Gastrocnemius medialis (tissue), 4 donors: ENCODE results near the gene CCDC74A. TPM values are rescaled to one million over a fixed set of nuclear protein-coding genes. Genes with fewer than 3 reads are reported as not detected.
"Not testable (repeated sequence)": the region's sequence is repeated elsewhere in the genome, so short reads cannot be mapped to it uniquely, and the experiment has no call there.

Experiments used
- ATAC-seq, 2 donors: fragments of 150-250 bp; one replicate each; pipeline ENCODE4 v1.9.1; 2016
- DNase-seq, 2 donors: peaks; one replicate each; pipeline ENCODE4 v3.0.0-alpha.2; 2019
- H3K27ac ChIP-seq, 4 donors: fragments of 200-600 bp; sonication (generic); 1 replicate in 1 of 4; 2 replicates in 3 of 4; pipeline ENCODE4 v1.5.1; 2016 to 2018; ENCODE audit warnings: mild to moderate bottlenecking in 2 of 4, moderate library complexity in 1 of 4
- H3K27me3 ChIP-seq, 3 donors: fragments of 200-600 bp; sonication (generic) in 2 of 3; 1 replicate in 1 of 3; 2 replicates in 2 of 3; pipeline versions ENCODE4 v1.5.1 to v1.6.0; 2016 to 2019; ENCODE audit warnings: mild to moderate bottlenecking in 1 of 3, moderate library complexity in 1 of 3
- H3K36me3 ChIP-seq, 2 donors: fragments of 200-600 bp; sonication (generic) in 1 of 2; one replicate each; pipeline ENCODE4 v1.5.1; 2017 to 2018
- H3K4me1 ChIP-seq, 2 donors: fragments of 200-600 bp; sonication (generic) in 1 of 2; one replicate each; pipeline ENCODE4 v1.5.1; 2016 to 2017; ENCODE audit warnings: mild to moderate bottlenecking in 2 of 2
- H3K4me3 ChIP-seq, 4 donors: fragments of 200-600 bp; sonication (generic) in 3 of 4; 1 replicate in 1 of 4; 2 replicates in 3 of 4; pipeline ENCODE4 v1.5.1; 2016 to 2019; ENCODE audit warnings: mild to moderate bottlenecking in 2 of 4
- H3K9me3 ChIP-seq, 3 donors: fragments of 200-600 bp; sonication (generic) in 2 of 3; 1 replicate in 1 of 3; 2 replicates in 2 of 3; pipeline ENCODE4 v1.5.1; 2016 to 2019
- in situ Hi-C, 4 donors: fragments of 200-750 bp; cut with MboI; loops; one replicate each; pipeline versions ENCODE4 v1.15.0 to v1.8.0; 2017; ENCODE audit warnings: low sequenced_read_pairs in 4 of 4
- intact Hi-C: fragments of 100-400 bp; cut with DNase I; formaldehyde crosslinking; loops from one replicate; pipeline ENCODE4 v1.15.1; 2023; ENCODE audit warnings: low total_unique reads
- total RNA-seq, 4 donors: library from RNA; depleted of rRNA; stranded (reverse); fragments of >200 nt; gene quantifications; one replicate each; pipeline versions ENCODE4 v1.1.0 to v1.2.3, GENCODE V29; 2016

The CCDC74A gene
- under 1 TPM in 3 of 4 donors, not detected in 1; 0.24 to 0.46 (median 0.36) TPM for total RNA-seq

- H3K4me1 ChIP-seq, intact Hi-C loops, H3K9me3 ChIP-seq, H3K27ac ChIP-seq, in situ Hi-C loops, H3K27me3 ChIP-seq, H3K36me3 ChIP-seq: not testable (repeated sequence)
- DNase-seq (peak in 1 of 2 donors; percentile 38), ATAC-seq (peak; percentile 55 to 66)
- peak within 1 kb of the TSS; percentile 28 to 41 (median 36) for H3K4me3 ChIP-seq
Measured at GRCh38 chr2:131527131-131528001, at the start of gene CCDC74A. Gene CCDC74A, plus strand, starts transcription at chr2:131527888. Its CDS starts 83 bp downstream, at chr2:131527971.

DNA sequence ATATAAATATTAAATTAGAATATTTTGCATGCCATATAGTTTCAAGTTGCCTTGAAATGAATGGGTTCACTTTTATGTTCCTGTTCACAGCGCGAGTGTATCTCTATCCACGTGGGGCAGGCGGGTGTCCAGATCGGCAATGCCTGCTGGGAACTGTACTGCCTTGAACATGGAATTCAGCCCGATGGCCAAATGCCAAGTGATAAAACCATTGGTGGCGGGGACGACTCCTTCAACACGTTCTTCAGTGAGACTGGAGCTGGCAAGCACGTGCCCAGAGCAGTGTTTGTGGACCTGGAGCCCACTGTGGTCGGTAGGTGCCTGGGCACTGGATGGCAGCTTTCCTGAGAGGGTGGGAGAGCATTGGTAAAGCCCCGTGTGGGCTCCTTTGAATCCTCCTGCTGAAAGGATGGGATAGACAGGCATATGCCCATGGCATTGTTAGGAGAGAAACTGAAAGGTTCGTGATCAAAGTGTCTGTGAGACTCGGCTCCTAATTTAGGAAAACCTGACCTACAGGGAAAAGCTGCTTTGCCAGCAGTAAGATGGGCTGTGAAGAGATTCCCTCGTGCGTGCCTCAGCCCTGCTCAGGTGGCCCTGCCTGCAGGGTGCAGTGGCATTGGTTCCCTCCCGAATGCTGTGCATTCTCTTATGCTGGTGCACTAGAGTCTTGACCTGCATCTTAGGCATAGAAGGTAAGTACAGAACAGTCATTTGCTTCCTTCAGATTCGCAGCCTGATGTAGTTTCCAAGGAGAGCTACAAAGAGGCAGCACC lies 49.4 kb upstream of the CCDC74A start:
- H3K4me3 ChIP-seq, H3K27me3 ChIP-seq, in situ Hi-C loops, ATAC-seq, DNase-seq, H3K36me3 ChIP-seq, H3K27ac ChIP-seq, H3K4me1 ChIP-seq, intact Hi-C loops, H3K9me3 ChIP-seq: not testable (repeated sequence)

DNA sequence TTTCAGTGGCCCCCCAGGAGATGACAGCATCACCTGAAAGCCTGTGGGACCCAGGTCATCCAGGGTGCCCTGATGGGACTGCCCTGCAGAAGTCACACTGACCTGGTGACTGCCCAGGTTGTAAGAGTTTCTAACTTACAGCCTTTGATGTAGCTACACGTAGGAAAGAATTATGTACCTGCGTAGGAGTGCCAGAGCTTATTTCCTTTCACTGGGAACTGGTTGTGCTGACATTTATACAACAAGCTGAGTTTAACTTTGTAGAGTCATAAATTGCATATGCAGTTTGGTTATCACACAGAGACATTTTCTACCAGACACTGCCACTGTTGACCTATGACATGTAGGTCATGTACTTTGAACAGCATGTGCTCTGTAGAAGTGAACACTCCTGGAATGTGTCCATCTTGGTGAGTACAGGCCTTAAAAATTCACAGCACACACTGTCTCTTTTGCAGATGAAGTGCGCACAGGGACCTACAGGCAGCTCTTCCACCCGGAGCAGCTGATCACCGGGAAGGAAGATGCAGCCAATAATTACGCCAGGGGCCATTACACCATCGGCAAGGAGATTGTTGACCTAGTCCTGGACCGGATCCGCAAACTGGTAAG lies 48.7 kb upstream of the CCDC74A start:
- H3K27ac ChIP-seq, H3K4me1 ChIP-seq, DNase-seq, H3K9me3 ChIP-seq, H3K4me3 ChIP-seq, H3K27me3 ChIP-seq, H3K36me3 ChIP-seq, ATAC-seq, in situ Hi-C loops, intact Hi-C loops: not testable (repeated sequence)

GRCh38 chr2:131480351-131480750 lies 47.3 kb upstream of the CCDC74A start:
- H3K4me1 ChIP-seq, H3K27me3 ChIP-seq, ATAC-seq, in situ Hi-C loops, H3K27ac ChIP-seq, DNase-seq, H3K36me3 ChIP-seq, intact Hi-C loops, H3K9me3 ChIP-seq, H3K4me3 ChIP-seq: not testable (repeated sequence)

DNA sequence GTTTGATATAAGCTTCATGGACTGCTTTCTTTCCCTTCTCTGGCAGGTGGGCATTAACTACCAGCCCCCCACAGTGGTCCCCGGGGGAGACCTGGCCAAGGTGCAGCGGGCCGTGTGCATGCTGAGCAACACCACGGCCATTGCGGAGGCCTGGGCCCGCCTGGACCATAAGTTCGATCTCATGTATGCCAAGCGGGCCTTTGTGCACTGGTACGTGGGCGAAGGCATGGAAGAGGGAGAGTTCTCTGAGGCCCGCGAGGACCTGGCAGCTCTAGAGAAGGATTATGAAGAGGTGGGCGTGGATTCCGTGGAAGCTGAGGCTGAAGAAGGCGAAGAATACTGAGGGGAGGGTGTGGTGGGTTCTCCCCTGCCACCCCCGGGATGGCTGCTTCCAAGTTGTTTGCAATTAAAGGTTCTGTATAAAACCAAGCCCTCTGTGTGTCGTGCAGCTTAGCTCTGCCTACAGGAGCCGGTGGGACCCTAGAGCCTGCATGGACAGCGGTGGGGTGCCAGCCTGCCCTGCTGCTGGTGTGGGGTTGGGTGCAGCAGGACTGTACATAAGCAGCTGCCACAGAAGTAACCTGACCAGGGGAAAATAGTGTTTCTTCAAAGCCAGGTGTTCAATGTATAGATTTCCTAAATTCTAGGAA lies 45.1 kb upstream of the CCDC74A start:
- H3K9me3 ChIP-seq, DNase-seq, H3K4me1 ChIP-seq, intact Hi-C loops, H3K27ac ChIP-seq, ATAC-seq, H3K36me3 ChIP-seq, in situ Hi-C loops, H3K27me3 ChIP-seq, H3K4me3 ChIP-seq: not testable (repeated sequence)

GRCh38 chr2:131483981-131484820 lies 43.5 kb upstream of the CCDC74A start:
- H3K27me3 ChIP-seq, intact Hi-C loops, H3K9me3 ChIP-seq, H3K36me3 ChIP-seq, H3K27ac ChIP-seq, DNase-seq, in situ Hi-C loops, H3K4me3 ChIP-seq, H3K4me1 ChIP-seq, ATAC-seq: not testable (repeated sequence)

GRCh38 chr2:131484906-131485460 lies 42.7 kb upstream of the CCDC74A start:
- H3K27ac ChIP-seq, H3K4me3 ChIP-seq, ATAC-seq, H3K4me1 ChIP-seq, H3K9me3 ChIP-seq, in situ Hi-C loops, H3K27me3 ChIP-seq, DNase-seq, H3K36me3 ChIP-seq: not testable (repeated sequence)
- intact Hi-C loops: loop anchor here (5.0 kb wide), 1 partner anchor 1298 kb away; no protein-coding TSS in a partner anchor

- H3K36me3 ChIP-seq, H3K27ac ChIP-seq, ATAC-seq, H3K4me3 ChIP-seq, H3K4me1 ChIP-seq, H3K27me3 ChIP-seq, H3K9me3 ChIP-seq, DNase-seq, in situ Hi-C loops: not testable (repeated sequence)
- intact Hi-C loops: loop anchor here (5.0 kb wide), 1 partner anchor 1299 kb away; no protein-coding TSS in a partner anchor
Measured at GRCh38 chr2:131486201-131486902, 41.3 kb upstream of the CCDC74A start.
